Retinal pigment epithelial cell (primary cell): ENCODE results near the gene ATP13A3.
A peak's percentile ranks its signal among the peaks of the same experiment; 100 is the strongest.

Experiments used
- DNase-seq: peaks from one replicate; pipeline ENCODE4 v3.0.0-alpha.2; 2010; ENCODE audit warnings: low read depth
- H3K4me3 ChIP-seq: 2 replicates; pipeline ENCODE4 v1.5.1; 2011; ENCODE audit warnings: mild to moderate bottlenecking, low read length, control low read depth, moderate library complexity
- TF ChIP-seq, protein P1 (sequence below): conservative IDR thresholded peaks from 2 replicates; pipeline ENCODE4 v1.5.1; 2011; ENCODE audit warnings: low read depth, low read length, control low read depth, inconsistent platforms

The ATP13A3 gene

DNA sequence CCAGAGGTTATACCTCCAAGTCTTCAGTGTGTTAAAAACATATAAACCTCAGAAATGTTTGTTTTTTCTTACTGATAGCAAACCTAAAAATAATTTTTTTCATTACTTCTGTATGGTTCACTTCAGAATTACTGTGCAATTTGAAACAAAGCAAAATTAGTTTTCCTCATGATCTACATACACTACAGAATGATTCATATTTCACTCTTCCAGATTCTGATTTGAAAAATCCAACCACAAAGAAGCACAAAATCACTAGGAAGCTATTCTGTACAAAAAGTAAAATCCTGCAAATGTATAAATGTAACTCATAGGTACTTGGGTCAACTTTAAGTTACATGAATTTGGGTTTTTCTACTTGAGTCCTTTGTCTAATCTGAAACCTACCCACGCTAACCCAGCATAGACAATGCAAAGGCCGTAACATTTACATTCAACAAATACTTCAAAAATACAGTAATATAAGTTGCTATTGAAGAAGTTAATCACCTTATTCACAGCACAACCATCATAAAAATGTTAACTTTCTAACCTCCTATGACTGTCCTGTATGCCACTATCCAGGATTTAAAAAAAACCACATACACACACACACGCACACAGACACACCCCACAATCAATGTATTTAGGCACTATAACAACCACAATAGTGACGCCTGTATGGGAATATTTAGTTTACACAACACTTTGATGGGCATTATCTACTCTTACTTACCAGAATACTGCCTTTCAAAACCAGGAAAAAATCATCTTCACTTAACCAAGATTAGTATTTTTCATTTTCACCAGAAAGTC, 11.5 kb downstream of the ATP13A3 start:
- no peak for DNase-seq
- H3K4me3 ChIP-seq: no peak overlapping the region
- TF ChIP-seq, protein P1, sequence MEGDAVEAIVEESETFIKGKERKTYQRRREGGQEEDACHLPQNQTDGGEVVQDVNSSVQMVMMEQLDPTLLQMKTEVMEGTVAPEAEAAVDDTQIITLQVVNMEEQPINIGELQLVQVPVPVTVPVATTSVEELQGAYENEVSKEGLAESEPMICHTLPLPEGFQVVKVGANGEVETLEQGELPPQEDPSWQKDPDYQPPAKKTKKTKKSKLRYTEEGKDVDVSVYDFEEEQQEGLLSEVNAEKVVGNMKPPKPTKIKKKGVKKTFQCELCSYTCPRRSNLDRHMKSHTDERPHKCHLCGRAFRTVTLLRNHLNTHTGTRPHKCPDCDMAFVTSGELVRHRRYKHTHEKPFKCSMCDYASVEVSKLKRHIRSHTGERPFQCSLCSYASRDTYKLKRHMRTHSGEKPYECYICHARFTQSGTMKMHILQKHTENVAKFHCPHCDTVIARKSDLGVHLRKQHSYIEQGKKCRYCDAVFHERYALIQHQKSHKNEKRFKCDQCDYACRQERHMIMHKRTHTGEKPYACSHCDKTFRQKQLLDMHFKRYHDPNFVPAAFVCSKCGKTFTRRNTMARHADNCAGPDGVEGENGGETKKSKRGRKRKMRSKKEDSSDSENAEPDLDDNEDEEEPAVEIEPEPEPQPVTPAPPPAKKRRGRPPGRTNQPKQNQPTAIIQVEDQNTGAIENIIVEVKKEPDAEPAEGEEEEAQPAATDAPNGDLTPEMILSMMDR: no peak

- TF ChIP-seq, protein P1: no peak
- no peak for DNase-seq
- no peak overlapping the region for H3K4me3 ChIP-seq
Observed at GRCh38 chr3:194474675-194475074, 12.1 kb downstream of the ATP13A3 start.

GRCh38 chr3:194472290-194472920, 14.4 kb downstream of the ATP13A3 start:
- TF ChIP-seq, protein P1: peak; percentile 100
- no peak overlapping the region for H3K4me3 ChIP-seq
- no peak for DNase-seq

GRCh38 chr3:194471863-194472262, 14.9 kb downstream of the ATP13A3 start:
- H3K4me3 ChIP-seq: no peak overlapping the region
- TF ChIP-seq, protein P1: no peak
- no peak for DNase-seq

DNA sequence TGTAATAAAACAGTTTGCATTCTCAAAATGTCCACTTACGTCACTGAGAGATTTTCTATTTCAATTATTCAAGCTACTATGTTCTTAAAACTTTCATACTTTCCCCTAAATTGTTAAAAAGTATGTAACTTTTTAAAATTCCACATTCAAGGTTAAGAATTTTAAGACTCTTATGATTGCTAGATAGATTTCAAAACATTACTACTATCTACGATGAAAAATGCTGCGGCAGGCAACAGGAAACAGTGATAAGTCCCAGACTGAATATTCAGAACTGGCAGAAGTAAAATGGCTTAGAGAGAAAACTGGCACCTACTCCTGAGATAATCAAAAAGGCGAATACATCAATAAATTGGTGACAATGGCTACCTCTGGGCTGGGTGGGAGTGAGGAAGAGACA, 16.2 kb downstream of the ATP13A3 start:
- H3K4me3 ChIP-seq: no peak overlapping the region
- DNase-seq: no peak
- TF ChIP-seq, protein P1: no peak

DNA sequence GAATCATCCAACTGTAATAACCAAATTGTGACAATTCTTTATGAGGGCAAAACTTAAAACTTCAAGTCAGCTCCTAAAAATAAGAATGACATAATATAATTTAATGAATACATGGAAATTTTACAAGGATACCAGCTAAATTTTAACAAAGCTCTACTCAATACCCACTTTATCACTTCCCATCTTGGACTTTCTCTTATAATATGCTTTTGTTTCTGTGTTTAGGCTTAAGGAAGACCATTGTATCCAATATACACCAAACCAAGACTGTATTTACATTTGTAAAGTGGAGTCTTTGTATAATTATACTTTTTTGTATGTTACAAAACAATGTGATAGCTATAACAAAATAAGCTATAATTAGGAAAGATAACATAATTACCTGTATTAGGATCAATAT, 16.8 kb downstream of the ATP13A3 start:
- no peak overlapping the region for H3K4me3 ChIP-seq
- TF ChIP-seq, protein P1: no peak
- no peak for DNase-seq

DNA sequence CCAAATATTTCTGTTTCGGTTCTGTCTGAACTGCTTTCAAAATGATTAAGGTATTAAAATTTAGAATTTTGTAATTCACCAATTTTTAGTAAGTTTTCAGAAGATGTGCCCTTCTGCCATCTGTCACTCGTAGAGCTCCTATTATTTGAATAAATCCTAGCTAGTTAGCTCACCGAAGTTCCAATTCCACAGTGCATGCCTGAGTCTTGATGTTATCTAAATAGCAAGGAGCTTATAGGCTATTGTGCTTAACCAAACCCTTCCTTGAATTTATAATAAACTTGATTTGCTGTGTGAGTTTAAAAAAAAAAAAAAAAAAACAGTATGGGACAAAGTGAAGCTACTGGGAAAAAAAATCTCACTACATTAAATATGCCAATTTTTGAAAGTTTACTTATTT, 18.7 kb downstream of the ATP13A3 start:
- TF ChIP-seq, protein P1: no peak

More for the DNA sequence above, 18.7 kb downstream of the ATP13A3 start:
- H3K4me3 ChIP-seq: no peak overlapping the region
- DNase-seq: no peak
